ENCODE measurements around the gene GNG2.

GRCh38 chr14:51928568-51928967, 68.2 kb downstream of the GNG2 start:
- TF ChIP-seq CTCF (IDR thresholded peaks at IDR 0.05; ENCODE audit: borderline replicate concordance, extremely low read depth, low read length, poor library complexity, severe bottlenecking) (no peak), EZH2 (IDR thresholded peaks at IDR 0.05; ENCODE audit: borderline replicate concordance, low read depth, low read length, severe bottlenecking) (no peak)
